HG03025 (cell line): ENCODE data around the gene PDE11A.

Source experiments
- ATAC-seq: cut with Tn5 transposase; IDR thresholded peaks from one replicate; pipeline ENCODE4 v1.9.1; 2021; ENCODE audit warnings: mild to moderate bottlenecking, moderate library complexity; ENCODE audit not compliant: unreplicated experiment, low FRiP score

Gene PDE11A

GRCh38 chr2:177733322-177733855 is 339.2 kb downstream of the PDE11A start:
- no peak for ATAC-seq

- no peak for ATAC-seq
Observed at GRCh38 chr2:177731384-177731783, 341.2 kb downstream of the PDE11A start.

GRCh38 chr2:177730792-177731191 is 341.8 kb downstream of the PDE11A start:
- no peak for ATAC-seq

GRCh38 chr2:177730363-177730762 is 342.2 kb downstream of the PDE11A start:
- no peak for ATAC-seq

- no peak for ATAC-seq
Observed at GRCh38 chr2:177728920-177729319, 343.7 kb downstream of the PDE11A start.

GRCh38 chr2:177728399-177728765 is 344.2 kb downstream of the PDE11A start:
- ATAC-seq, result no peak

GRCh38 chr2:177727577-177728398 is 344.8 kb downstream of the PDE11A start:
- no peak for ATAC-seq

GRCh38 chr2:177726931-177727348 is 345.6 kb downstream of the PDE11A start:
- ATAC-seq, result no peak

- no peak for ATAC-seq
Observed at GRCh38 chr2:177724398-177725287, 347.9 kb downstream of the PDE11A start.

- ATAC-seq, result no peak
Observed at GRCh38 chr2:177723235-177723634, 349.3 kb downstream of the PDE11A start.

- no peak for ATAC-seq
Observed at GRCh38 chr2:177721818-177722567, 350.6 kb downstream of the PDE11A start.

GRCh38 chr2:177721087-177721486 is 351.5 kb downstream of the PDE11A start:
- ATAC-seq, result no peak

GRCh38 chr2:177717831-177718618 is 354.6 kb downstream of the PDE11A start:
- no peak for ATAC-seq

GRCh38 chr2:177716484-177716883 is 356.1 kb downstream of the PDE11A start:
- no peak for ATAC-seq

GRCh38 chr2:177715771-177716170 is 356.8 kb downstream of the PDE11A start:
- no peak for ATAC-seq

- ATAC-seq, result no peak
Observed at GRCh38 chr2:177714704-177715103, 357.9 kb downstream of the PDE11A start.

- no peak for ATAC-seq
Observed at GRCh38 chr2:177712462-177712861, 360.1 kb downstream of the PDE11A start.

GRCh38 chr2:177711483-177712265 is 360.9 kb downstream of the PDE11A start:
- ATAC-seq, result no peak

GRCh38 chr2:177710889-177711288 is 361.7 kb downstream of the PDE11A start:
- ATAC-seq, result no peak
